H1 (cell line): ENCODE data around the gene ATP9B.

Experiments
- TF ChIP-seq, protein P1 (sequence below): IDR thresholded peaks from 2 replicates; pipeline ENCODE4 v1.6.1; 2012; ENCODE audit warnings: inconsistent platforms
- TF ChIP-seq, protein P2 (sequence below), 3 experiments: IDR thresholded peaks; 1 replicate in 2 of 3; 2 replicates in 1 of 3; pipeline versions ENCODE4 v1.5.1 to v1.6.1; 2011; ENCODE audit warnings: low read length in 3 of 3, mild to moderate bottlenecking in 3 of 3, inconsistent platforms in 2 of 3, low read depth in 1 of 3, moderate library complexity in 1 of 3; ENCODE audit not compliant: insufficient read depth in 1 of 3; ENCODE audit errors: control extremely low read depth in 1 of 3

DNA sequence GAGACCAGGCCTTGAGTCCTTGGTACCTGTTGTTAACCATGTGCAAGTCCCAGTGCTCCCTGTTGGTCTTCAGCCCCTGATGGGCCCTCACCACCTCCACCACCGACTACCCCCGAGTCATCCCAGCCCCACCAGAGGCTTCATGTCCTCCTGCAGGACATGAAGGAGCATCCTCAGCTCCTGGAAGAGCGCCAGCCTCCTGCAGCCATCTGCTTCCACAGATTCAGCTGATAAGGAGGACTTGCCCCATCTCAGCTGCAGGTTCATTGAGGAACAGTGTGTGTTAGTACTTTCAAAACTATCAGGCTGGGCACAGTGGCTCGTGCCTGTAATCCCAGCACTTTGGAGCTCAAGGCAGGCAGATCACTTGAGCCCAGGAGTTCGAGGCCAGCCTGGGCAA lies 151.9 kb downstream of the ATP9B start:
- TF ChIP-seq, protein P1, sequence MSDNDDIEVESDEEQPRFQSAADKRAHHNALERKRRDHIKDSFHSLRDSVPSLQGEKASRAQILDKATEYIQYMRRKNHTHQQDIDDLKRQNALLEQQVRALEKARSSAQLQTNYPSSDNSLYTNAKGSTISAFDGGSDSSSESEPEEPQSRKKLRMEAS = no peak
- TF ChIP-seq, protein P2, sequence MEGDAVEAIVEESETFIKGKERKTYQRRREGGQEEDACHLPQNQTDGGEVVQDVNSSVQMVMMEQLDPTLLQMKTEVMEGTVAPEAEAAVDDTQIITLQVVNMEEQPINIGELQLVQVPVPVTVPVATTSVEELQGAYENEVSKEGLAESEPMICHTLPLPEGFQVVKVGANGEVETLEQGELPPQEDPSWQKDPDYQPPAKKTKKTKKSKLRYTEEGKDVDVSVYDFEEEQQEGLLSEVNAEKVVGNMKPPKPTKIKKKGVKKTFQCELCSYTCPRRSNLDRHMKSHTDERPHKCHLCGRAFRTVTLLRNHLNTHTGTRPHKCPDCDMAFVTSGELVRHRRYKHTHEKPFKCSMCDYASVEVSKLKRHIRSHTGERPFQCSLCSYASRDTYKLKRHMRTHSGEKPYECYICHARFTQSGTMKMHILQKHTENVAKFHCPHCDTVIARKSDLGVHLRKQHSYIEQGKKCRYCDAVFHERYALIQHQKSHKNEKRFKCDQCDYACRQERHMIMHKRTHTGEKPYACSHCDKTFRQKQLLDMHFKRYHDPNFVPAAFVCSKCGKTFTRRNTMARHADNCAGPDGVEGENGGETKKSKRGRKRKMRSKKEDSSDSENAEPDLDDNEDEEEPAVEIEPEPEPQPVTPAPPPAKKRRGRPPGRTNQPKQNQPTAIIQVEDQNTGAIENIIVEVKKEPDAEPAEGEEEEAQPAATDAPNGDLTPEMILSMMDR (IDR thresholded peaks at IDR 0.05; ENCODE audit: control extremely low read depth in 1 of 3, insufficient read depth in 1 of 3, low read depth in 1 of 3, low read length in 3 of 3) = no peak
